C1 segment of cervical spinal cord (tissue), 14 donors: ENCODE measurements around the gene SLC35A1.

Source experiments
- DNase-seq, 14 donors: peaks; one replicate each; lab custom pipeline; 2025; lab: John Stamatoyannopoulos, UW

The SLC35A1 gene

DNA sequence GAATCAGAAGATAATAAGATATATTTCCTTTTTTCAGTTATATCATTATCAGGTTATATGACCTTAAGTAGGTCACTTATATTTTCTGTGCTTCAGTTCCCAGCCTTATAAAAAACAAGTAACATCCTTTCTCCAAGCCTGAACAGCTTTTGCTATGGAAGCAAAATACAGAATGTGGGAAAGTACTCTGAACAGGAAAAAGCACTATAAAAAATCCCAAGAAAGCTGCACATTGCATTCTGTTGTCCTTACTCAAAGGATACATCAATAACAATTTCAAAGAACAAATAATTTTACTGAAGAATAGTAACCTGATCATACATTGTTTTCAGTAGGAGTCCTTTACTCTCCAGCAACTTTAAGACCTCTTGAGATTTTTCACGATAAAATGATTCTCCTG is 56.4 kb downstream of the SLC35A1 start:
- no peak for DNase-seq

GRCh38 chr6:87534377-87535047 is 61.7 kb downstream of the SLC35A1 start:
- no peak for DNase-seq

- DNase-seq: no peak
Observed at GRCh38 chr6:87538510-87539260, 65.9 kb downstream of the SLC35A1 start.

- DNase-seq: no peak
Observed at GRCh38 chr6:87539554-87539953, 66.8 kb downstream of the SLC35A1 start.

DNA sequence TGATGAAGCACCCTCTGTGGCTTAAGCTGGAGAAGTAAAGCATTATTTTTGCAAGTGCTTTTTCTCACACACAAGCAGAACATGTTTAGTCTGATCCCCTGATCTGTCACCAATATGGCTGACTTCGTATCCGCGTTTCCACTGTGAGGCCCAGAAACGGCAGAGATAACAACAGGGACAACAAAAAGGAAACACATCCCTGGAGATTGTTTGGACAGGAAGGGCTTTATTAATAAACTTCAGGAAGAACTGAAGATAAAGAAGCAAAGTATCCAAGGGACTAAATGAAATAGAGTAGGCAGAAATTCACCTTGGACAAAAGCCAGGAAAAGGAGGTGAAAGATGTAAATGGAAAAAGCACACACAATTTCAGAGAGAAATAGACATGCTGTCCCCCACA is 67.8 kb downstream of the SLC35A1 start:
- DNase-seq: no peak

GRCh38 chr6:87541041-87541440 is 68.3 kb downstream of the SLC35A1 start:
- DNase-seq: no peak

- DNase-seq: no peak
Observed at GRCh38 chr6:87541744-87542143, 69.0 kb downstream of the SLC35A1 start.

DNA sequence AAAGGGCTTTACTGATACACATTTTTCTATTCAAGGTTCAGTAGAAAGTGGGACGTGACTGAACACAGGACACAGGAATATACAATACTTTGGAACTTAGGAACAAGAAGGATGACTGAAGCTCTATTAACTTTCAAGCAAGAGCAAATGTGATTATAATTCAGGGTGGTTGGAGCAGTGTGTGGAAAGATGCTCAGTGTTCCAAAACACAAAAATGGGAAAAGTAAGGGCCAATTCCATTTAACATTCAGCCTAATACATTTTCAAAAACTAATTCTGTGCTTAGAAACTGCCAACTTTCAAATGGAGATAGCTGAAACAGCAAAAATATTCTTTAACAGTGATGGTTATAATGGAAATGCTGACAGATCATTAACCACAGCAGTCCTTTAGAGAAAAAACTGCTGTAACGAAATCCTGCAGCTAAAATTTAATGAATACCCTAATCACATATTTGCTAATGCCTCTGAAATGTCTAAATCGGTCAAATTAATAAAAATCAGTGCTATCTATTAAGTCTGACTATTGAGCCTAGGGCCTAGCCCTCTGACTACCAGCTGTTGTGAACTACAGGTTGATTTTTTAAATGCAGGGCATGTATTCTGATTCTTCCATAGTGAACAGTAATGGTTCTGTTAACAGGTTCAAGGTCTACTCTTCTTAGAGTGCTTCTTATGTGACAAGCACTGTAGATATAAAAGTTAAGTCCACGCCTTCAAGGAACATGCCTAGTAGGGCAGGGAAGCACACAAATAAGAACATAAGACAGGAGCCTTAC is 71.1 kb downstream of the SLC35A1 start:
- DNase-seq: no peak

- no peak for DNase-seq
Observed at GRCh38 chr6:87544474-87544735, 71.6 kb downstream of the SLC35A1 start.

DNA sequence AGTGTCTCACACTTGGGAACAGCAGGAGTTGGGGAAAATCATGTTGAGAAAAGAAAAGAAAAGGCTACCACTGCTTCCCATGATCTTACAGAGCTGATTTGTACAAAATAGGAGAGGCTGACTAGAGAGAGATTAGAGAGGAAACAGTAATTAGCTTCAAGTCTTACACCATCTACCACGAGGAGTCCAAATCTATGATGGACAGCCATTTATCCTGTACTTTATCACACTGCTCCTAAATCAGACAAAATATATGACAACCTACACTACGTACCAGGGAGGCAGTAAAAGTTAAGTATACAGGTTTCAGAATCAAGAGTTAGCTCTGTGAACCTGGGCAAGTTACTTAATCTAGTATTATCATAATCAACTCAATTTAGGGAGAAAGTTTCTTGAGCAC is 79.0 kb downstream of the SLC35A1 start:
- no peak for DNase-seq

DNA sequence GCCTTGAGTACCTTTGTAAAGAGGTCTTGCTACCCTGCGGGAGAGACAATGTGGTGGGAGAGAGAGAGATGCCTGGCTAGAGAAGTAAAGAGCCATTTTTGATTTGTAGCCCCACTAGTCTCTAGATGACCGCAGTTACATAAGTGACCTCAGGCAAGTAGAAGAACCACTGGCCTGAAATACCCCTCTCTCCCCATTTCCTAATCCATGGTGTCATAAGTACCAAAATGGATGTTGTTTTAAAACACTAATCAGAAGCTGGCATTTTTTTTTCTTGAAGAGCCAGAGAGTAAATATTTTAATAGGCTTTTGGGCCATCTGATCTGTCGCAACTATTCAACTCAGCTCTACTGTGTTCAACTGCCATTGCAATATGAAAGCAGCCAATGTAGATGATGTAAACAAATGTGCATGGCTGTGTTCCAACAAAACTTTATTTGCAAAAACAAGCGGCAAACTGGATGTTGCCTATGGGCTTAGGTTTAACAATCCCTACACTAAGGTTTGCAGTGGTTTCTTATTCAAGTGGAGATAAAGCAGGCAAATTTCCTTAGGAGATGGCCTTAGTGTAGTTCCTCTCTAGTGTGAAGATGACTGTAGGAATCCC is 80.5 kb downstream of the SLC35A1 start:
- no peak for DNase-seq

- no peak for DNase-seq
Observed at GRCh38 chr6:87555506-87555905, 82.7 kb downstream of the SLC35A1 start.

DNA sequence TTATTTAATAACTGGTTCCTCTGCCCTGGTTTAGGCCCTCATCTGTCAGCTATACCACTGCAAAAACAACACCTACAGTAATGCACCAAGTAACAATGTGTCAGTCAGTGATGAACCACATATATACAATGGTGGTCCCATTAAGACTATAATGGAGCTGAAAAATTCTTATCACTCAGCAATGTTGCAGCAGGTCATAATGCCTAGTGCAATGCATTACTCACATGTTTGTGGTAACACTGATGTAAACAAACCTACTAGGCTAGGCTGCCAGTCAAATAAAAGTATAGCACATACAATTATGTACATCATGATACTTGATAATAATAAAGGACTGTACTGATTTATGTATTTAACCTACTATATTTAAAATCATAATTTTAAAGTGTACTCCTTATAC is 85.7 kb downstream of the SLC35A1 start:
- no peak for DNase-seq

DNA sequence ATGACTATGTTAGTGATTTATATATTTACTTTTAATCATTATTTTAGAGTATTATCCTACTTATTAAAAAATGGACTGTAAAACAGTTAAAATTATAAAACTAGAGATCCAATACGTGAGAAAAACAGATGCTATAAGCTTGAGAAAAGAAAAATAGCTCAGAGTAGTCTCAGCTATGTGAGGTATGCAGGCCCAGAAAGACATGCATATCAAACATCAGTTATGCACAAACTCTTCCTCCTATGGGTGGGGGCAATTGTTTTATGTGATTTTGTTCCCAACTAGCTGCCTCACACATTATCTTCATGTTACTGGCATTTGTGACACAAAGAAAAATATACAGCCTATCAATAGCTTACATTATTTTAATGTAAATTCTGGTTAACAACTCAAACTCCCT is 88.2 kb downstream of the SLC35A1 start:
- no peak for DNase-seq
